PC-9 (cell line): ENCODE data around the gene HMGA1. TPM values are rescaled to one million over a fixed set of nuclear protein-coding genes. Genes with fewer than 3 reads are reported as not detected.
A peak's percentile ranks its signal among the peaks of the same experiment; 100 is the strongest.

Experiments
- BruUV-seq: library from RNA; stranded (reverse); fragments of 400-500 nt; replicated peaks from 2 replicates; lab custom pipeline; 2021; lab: Mats Ljungman, UMichigan
- CTCF ChIA-PET: fragments of 300-600 bp; sonication (Branson Sonifier 250); formaldehyde crosslinking; loops from one replicate; lab custom pipeline; 2022; ENCODE audit warnings: antibody characterized with exemption; lab: Charles Lee
- POLR2A ChIA-PET: fragments of 300-600 bp; sonication (Branson Sonifier 250); formaldehyde crosslinking; loops from one replicate; lab custom pipeline; 2022; ENCODE audit warnings: antibody characterized with exemption; ENCODE audit not compliant: unreplicated experiment; lab: Charles Lee
- DNase-seq, 2 experiments: peaks; one replicate each; pipeline versions ENCODE4 v3.0.0 to v3.0.0-alpha.2; 2015 to 2022; ENCODE audit warnings: mixed read lengths in 1 of 2
- H2AFZ ChIP-seq: fragments of 200-600 bp; sonication (generic); 2 replicates; pipeline ENCODE4 v1.8.1; 2017; ENCODE audit warnings: antibody characterized with exemption
- H3F3A ChIP-seq: fragments of 200-600 bp; sonication (generic); 2 replicates; pipeline ENCODE4 v1.8.1; 2017; ENCODE audit warnings: antibody characterized with exemption, mild to moderate bottlenecking, low read depth; ENCODE audit not compliant: insufficient read depth
- H3K27ac ChIP-seq: fragments of 200-600 bp; sonication (generic); 2 replicates; pipeline ENCODE4 v1.6.1; 2016; ENCODE audit warnings: mixed run types
- H3K27me3 ChIP-seq: fragments of 200-600 bp; sonication (generic); 2 replicates; pipeline ENCODE4 v1.6.1; 2016; ENCODE audit warnings: low read depth, mixed run types; ENCODE audit not compliant: insufficient read depth
- H3K36me3 ChIP-seq: fragments of 200-600 bp; sonication (generic); 2 replicates; pipeline ENCODE4 v1.6.1; 2016; ENCODE audit warnings: low read depth, mixed run types
- H3K4me1 ChIP-seq: fragments of 200-600 bp; sonication (generic); replicated peaks from 2 replicates; pipeline ENCODE4 v1.6.1; 2016; ENCODE audit warnings: mixed run types; ENCODE audit not compliant: insufficient read depth
- H3K4me2 ChIP-seq: fragments of 200-600 bp; sonication (generic); 2 replicates; pipeline ENCODE4 v1.6.1; 2017; ENCODE audit warnings: mixed run types
- H3K4me3 ChIP-seq: fragments of 200-600 bp; sonication (generic); 2 replicates; pipeline ENCODE4 v1.6.1; 2016; ENCODE audit warnings: mixed run types
- H3K79me2 ChIP-seq: fragments of 200-600 bp; sonication (generic); 2 replicates; pipeline ENCODE4 v1.6.1; 2017; ENCODE audit warnings: low read depth, mixed run types
- H3K9me2 ChIP-seq: fragments of 200-600 bp; sonication (generic); 2 replicates; pipeline ENCODE4 v1.8.1; 2017; ENCODE audit warnings: mild to moderate bottlenecking; ENCODE audit not compliant: insufficient read depth
- H3K9me3 ChIP-seq: fragments of 200-600 bp; sonication (generic); 2 replicates; pipeline ENCODE4 v1.8.1; 2016; ENCODE audit warnings: low read depth; ENCODE audit not compliant: insufficient read depth
- H4K20me1 ChIP-seq: fragments of 200-600 bp; sonication (generic); 2 replicates; pipeline ENCODE4 v1.8.1; 2017; ENCODE audit not compliant: insufficient read depth
- EZH2 ChIP-seq: fragments of 200-600 bp; sonication (generic); IDR thresholded peaks from 2 replicates; pipeline ENCODE4 v1.8.0; 2017; ENCODE audit warnings: antibody characterized with exemption, low read depth
- intact Hi-C: fragments of 100-400 bp; cut with micrococcal nuclease; formaldehyde crosslinking; loops from one replicate; pipeline ENCODE4 v1.10.0; 2022; ENCODE audit not compliant: unreplicated experiment
- total RNA-seq: library from RNA; stranded (reverse); gene quantifications from 2 replicates; pipeline ENCODE4 v1.2.3, GENCODE V29; 2021
- TF ChIP-seq, protein P1 (sequence below): fragments of 200-600 bp; sonication (generic); conservative IDR thresholded peaks from 2 replicates; pipeline ENCODE4 v1.6.1; 2017; ENCODE audit warnings: mixed run types, antibody characterized with exemption, mild to moderate bottlenecking, moderate library complexity

HMGA1 gene
- total RNA-seq, 1 experiment from 2014 or later = 1,951 TPM

DNA sequence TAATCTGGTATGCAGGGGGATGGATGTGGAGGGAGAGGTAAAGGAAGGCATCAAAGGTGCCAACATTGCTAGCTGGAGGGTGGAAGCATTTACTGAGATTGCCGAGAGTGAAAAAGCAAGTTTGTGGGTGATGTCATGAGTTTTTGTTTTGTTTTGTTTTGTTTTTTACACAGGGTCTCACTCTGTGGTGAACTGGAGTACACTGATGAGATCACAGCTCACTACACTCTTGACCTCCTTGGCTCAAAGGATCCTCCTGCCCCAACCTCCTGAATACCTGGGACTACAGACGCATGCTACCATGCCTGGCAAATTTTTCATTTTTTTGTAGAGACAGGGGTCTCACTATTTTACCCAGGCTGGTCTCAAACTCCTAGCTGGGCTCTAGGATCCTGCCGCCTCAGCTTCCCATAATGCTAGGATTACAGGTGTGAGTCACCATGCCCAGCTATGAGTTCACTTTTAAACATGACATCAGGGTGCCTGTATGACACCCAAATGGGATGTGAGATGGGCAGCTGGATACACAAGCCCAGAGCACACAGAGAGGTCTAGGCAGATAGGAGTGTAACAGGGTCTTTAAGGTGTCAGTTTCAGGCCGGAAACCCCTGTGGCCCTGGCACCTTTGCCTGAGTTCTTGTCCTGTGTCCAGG lies 35.1 kb upstream of the HMGA1 start:
- CTCF ChIA-PET = no interaction called here
- TF ChIP-seq, protein P1, sequence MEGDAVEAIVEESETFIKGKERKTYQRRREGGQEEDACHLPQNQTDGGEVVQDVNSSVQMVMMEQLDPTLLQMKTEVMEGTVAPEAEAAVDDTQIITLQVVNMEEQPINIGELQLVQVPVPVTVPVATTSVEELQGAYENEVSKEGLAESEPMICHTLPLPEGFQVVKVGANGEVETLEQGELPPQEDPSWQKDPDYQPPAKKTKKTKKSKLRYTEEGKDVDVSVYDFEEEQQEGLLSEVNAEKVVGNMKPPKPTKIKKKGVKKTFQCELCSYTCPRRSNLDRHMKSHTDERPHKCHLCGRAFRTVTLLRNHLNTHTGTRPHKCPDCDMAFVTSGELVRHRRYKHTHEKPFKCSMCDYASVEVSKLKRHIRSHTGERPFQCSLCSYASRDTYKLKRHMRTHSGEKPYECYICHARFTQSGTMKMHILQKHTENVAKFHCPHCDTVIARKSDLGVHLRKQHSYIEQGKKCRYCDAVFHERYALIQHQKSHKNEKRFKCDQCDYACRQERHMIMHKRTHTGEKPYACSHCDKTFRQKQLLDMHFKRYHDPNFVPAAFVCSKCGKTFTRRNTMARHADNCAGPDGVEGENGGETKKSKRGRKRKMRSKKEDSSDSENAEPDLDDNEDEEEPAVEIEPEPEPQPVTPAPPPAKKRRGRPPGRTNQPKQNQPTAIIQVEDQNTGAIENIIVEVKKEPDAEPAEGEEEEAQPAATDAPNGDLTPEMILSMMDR = no peak
- no peak for TF ChIP-seq EZH2
- intact Hi-C loops = no loop called here
- POLR2A ChIA-PET = no interaction called here
- Histone ChIP-seq H3K27me3 (no peaks in the 10 kb centered on the region), H3K9me2 (no peaks in the 10 kb centered on the region), H3K4me3 (no peak overlapping the region), H3K79me2 (no peaks in the 10 kb centered on the region), H3K27ac (no peak overlapping the region), H3K36me3 (no peaks in the 10 kb centered on the region), H3K4me2 (no peak overlapping the region), H3F3A (peaks cover 6% of the 10 kb centered on the region; the same call in 1 of the 2 replicates), H4K20me1 (no peaks in the 10 kb centered on the region), H3K9me3 (no peaks in the 10 kb centered on the region), H2AFZ (no peak overlapping the region), H3K4me1 (peaks cover 7% of the 10 kb centered on the region)
- no peak for DNase-seq
- TSS peak; percentile 63 for BruUV-seq

DNA sequence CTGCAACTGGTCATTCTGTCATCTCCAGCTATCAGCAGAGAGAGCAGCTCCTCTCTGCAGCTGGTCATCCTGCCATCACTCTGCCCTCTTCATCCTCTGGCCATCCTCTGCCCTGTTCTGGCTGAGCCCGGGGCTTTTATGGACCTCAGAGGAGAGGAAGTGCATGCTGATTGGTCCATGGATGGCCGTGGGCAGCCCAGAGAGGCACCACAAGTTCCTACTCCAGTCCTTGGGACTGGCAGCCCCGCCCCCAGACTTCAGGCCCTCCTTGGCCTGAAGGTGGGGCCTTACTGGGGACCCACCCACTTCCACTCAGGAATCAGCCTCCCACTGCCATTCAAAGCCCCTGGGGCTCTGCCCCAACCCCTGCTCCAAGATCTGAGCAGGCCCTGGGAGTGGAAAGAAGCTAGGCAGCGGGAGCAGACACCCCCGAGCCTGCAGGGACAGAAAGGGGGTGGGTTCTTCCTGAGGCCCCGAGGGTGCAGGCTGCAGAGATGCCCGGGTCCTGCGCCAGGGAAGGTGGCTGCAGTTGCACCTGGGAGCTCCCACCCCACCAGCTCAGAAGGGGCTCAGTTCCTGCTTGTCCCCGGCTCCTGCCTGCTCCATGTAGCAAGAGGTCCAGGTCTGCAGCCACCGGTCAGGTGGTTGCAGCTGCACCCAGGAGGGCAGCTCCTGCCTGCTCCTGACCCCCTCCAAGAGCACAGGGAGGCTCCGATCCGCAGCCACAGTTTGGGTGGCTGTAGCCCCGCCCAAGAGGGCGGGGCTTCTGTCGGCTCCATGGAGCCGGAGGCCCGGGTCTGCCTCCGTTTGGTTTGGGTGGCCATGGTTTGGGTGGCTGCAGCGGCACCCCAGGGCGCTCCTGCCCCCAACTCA lies 34.1 kb upstream of the HMGA1 start:
- Histone ChIP-seq H4K20me1 (no peaks in the 10 kb centered on the region), H3F3A (peaks cover 6% of the 10 kb centered on the region; the same call in 1 of the 2 replicates), H3K27ac (no peak overlapping the region), H3K27me3 (no peaks in the 10 kb centered on the region), H3K36me3 (no peaks in the 10 kb centered on the region), H2AFZ (no peak overlapping the region), H3K4me1 (peaks cover 5% of the 10 kb centered on the region; the same call in 1 of the 2 replicates), H3K79me2 (no peaks in the 10 kb centered on the region), H3K4me3 (no peak overlapping the region), H3K9me2 (no peaks in the 10 kb centered on the region), H3K9me3 (no peaks in the 10 kb centered on the region), H3K4me2 (no peak overlapping the region)
- ChIA-PET POLR2A (interaction anchor here (0.9 kb wide), 1 partner anchor 34 kb away, joined by 5 read pairs; the partner anchor contains the start of gene HMGA1), CTCF (no interaction called here)
- no TSS peak for BruUV-seq
- intact Hi-C loops = no loop called here
- DNase-seq = no peak
- TF ChIP-seq, protein P1 = no peak
- no peak for TF ChIP-seq EZH2

DNA sequence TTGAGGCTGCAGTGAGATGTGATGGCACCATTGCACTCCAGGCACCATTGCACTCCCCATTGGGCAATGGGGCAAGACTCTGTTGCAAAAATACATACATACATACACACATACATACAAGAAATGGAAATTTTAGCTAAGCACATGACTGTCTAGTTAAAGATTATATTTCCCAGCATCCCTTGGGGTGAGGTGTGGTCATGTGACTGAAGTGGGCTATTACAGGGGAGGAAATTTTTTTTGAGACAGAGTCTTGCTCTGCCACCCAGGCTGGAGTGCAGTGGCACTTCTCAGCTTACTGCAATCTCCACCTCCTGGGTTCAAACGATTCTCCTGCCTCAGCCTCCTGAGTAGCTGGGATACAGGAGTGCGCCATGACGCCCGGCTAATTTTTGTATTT lies 32.0 kb upstream of the HMGA1 start:
- Histone ChIP-seq H4K20me1 (no peaks in the 10 kb centered on the region), H3K9me2 (no peaks in the 10 kb centered on the region), H3K27ac (no peak overlapping the region), H3K4me3 (no peak overlapping the region), H3F3A (peaks cover 10% of the 10 kb centered on the region; the same call in 1 of the 2 replicates), H3K4me1 (no peaks in the 10 kb centered on the region), H3K79me2 (no peaks in the 10 kb centered on the region), H3K9me3 (no peaks in the 10 kb centered on the region), H3K36me3 (no peaks in the 10 kb centered on the region), H2AFZ (no peak overlapping the region), H3K27me3 (no peaks in the 10 kb centered on the region), H3K4me2 (no peak overlapping the region)
- ChIA-PET POLR2A (no interaction called here), CTCF (no interaction called here)
- no peak for DNase-seq
- TF ChIP-seq, protein P1 = no peak
- no peak for TF ChIP-seq EZH2
- no TSS peak for BruUV-seq
- intact Hi-C loops = no loop called here
